Measurements from ENCODE around the gene TNKS1BP1. TPM values are rescaled to one million over a fixed set of nuclear protein-coding genes. Genes with fewer than 3 reads are reported as not detected.

Gene TNKS1BP1
- total and polyA plus RNA-seq, 2 experiments from 2014 or later = 54.9 to 104 TPM

DNA sequence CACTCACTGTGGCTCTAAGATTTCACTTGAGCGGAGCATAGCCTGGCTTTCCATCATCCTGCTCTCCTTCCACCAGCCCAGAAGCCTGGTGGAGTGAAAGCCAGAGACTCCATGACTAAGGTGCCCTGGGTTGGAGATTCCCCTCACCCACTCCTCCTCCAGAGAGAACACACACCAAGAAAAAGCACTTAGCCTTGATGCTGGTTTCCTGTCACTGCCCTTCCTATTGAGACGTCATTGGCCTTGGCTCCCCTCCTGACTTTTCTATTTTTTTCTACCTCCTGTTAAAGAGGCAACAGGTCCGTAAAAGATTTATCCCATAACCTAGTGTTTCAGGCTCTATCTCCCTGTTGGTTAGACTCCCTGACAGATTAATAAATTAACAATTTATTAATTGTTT lies 49.2 kb downstream of the TNKS1BP1 start:
- H3K79me2 ChIP-seq = no peaks in the 10 kb centered on the region
- H4K20me1 ChIP-seq (ENCODE audit: insufficient read depth, poor library complexity, severe bottlenecking) = no peaks in the 10 kb centered on the region
- no peaks in the 10 kb centered on the region for H3K9me2 ChIP-seq (replicated peaks; ENCODE audit: insufficient read depth)
- no peaks in the 10 kb centered on the region for H3K9me3 ChIP-seq (ENCODE audit: low read depth)
- no peaks in the 10 kb centered on the region for H3K36me3 ChIP-seq (replicated peaks; ENCODE audit: insufficient read depth, low read depth)
- no peak overlapping the region for H3K4me3 ChIP-seq
- H3K4me1 ChIP-seq (ENCODE audit: insufficient read depth) = peaks cover 6% of the 10 kb centered on the region
- WGBS (ENCODE audit: low lambda C conversion rate, missing lambda C conversion rate) = 78% methylated on average over 3 of the region's 3 CpGs
- TF ChIP-seq, protein P1, sequence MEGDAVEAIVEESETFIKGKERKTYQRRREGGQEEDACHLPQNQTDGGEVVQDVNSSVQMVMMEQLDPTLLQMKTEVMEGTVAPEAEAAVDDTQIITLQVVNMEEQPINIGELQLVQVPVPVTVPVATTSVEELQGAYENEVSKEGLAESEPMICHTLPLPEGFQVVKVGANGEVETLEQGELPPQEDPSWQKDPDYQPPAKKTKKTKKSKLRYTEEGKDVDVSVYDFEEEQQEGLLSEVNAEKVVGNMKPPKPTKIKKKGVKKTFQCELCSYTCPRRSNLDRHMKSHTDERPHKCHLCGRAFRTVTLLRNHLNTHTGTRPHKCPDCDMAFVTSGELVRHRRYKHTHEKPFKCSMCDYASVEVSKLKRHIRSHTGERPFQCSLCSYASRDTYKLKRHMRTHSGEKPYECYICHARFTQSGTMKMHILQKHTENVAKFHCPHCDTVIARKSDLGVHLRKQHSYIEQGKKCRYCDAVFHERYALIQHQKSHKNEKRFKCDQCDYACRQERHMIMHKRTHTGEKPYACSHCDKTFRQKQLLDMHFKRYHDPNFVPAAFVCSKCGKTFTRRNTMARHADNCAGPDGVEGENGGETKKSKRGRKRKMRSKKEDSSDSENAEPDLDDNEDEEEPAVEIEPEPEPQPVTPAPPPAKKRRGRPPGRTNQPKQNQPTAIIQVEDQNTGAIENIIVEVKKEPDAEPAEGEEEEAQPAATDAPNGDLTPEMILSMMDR (IDR thresholded peaks at IDR 0.05; ENCODE audit: poor library complexity) = no peak
- TF ChIP-seq EZH2phosphoT487 (IDR thresholded peaks at IDR 0.05; ENCODE audit: low read depth, severe bottlenecking, unreplicated experiment) (no peak), EZH2 (IDR thresholded peaks at IDR 0.05; ENCODE audit: borderline replicate concordance) (no peak)
- no peak overlapping the region for H3K27ac ChIP-seq
- H2AFZ ChIP-seq = no peak overlapping the region
- DNase-seq (ENCODE audit: low spot score) = no peak
- no peak overlapping the region for H3K4me2 ChIP-seq
- no peaks in the 10 kb centered on the region for H3K27me3 ChIP-seq

DNA sequence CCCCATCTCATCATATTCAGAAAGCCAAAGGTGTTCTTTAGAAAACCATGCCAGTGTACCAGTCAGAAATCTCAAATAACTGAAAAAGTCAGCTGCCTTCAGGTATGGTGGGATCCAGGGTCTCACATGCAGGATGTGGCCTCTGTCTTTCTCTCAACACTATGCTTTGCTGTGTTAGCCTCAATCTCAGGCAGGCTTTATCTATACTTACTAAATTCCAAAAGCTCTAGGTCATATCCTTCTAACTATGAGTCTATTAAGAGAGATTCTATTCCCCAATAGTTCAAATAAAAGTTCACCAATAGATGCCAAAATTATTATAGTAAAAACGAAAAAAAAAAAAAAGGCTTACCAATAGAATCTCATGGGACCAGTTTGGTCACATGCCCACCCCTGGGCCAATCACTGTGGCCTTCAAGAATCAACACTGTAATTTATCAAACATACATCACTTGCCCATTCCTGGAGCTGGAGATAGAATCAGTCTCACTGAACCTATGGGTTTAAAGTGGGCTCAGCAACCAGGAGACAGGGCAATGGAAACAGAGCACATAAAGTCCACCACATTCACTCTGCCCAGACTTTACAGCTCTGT lies 49.8 kb downstream of the TNKS1BP1 start:
- Histone ChIP-seq H3K79me2 (no peaks in the 10 kb centered on the region), H3K4me3 (no peak overlapping the region), H4K20me1 (ENCODE audit: insufficient read depth, poor library complexity, severe bottlenecking) (no peaks in the 10 kb centered on the region), H3K9me3 (ENCODE audit: low read depth) (no peaks in the 10 kb centered on the region), H3K4me1 (ENCODE audit: insufficient read depth) (peaks cover 6% of the 10 kb centered on the region), H3K4me2 (no peak overlapping the region), H3K9me2 (replicated peaks; ENCODE audit: insufficient read depth) (no peaks in the 10 kb centered on the region), H3K27ac (no peak overlapping the region), H3K27me3 (no peaks in the 10 kb centered on the region), H3K36me3 (replicated peaks; ENCODE audit: insufficient read depth, low read depth) (no peaks in the 10 kb centered on the region), H2AFZ (no peak overlapping the region)
- WGBS (ENCODE audit: low lambda C conversion rate, missing lambda C conversion rate) = 88% methylated on average over 1 of the region's 1 CpG
- TF ChIP-seq EZH2 (IDR thresholded peaks at IDR 0.05; ENCODE audit: borderline replicate concordance) = no peak
- TF ChIP-seq EZH2phosphoT487 (IDR thresholded peaks at IDR 0.05; ENCODE audit: low read depth, severe bottlenecking, unreplicated experiment) = no peak
- TF ChIP-seq, protein P1 (IDR thresholded peaks at IDR 0.05; ENCODE audit: poor library complexity) = no peak
- no peak for DNase-seq (ENCODE audit: low spot score)

DNA sequence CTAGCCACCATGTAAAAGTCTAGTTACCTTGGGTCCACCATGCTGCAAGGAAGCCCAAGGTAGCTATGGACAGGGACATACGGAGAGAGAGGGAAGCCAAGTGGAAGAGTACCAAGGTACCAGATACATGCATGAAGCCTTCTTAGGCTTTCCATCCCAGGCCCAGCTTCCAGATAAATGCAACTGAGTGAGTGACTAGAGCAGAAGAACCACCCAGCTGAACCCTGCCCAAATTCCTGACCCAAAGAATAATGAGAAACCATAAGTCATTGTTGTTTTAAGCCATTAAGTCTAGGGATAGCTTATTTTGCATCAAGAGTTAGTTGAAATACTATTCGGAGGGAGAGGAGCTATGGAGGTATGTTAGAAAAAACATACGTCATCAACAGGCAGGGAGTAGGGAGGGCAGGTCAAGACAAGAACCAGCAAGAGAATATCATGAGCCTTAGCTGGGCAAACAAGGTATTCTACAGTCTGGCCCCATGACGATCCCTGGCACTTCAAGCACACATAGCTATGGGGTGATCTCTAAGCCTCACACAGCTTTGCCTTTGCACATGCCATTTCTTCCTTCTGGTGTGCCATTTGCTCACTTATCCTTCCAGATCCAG lies 51.2 kb downstream of the TNKS1BP1 start:
- no peaks in the 10 kb centered on the region for H3K27me3 ChIP-seq
- no peak overlapping the region for H2AFZ ChIP-seq
- H3K4me3 ChIP-seq = no peak overlapping the region
- H3K4me1 ChIP-seq (ENCODE audit: insufficient read depth) = peaks cover 6% of the 10 kb centered on the region
- H3K27ac ChIP-seq = no peak overlapping the region
- no peak overlapping the region for H3K4me2 ChIP-seq
- H4K20me1 ChIP-seq (ENCODE audit: insufficient read depth, poor library complexity, severe bottlenecking) = no peaks in the 10 kb centered on the region
- 90% methylated on average over 4 of the region's 4 CpGs for WGBS (ENCODE audit: low lambda C conversion rate, missing lambda C conversion rate)
- H3K9me2 ChIP-seq (replicated peaks; ENCODE audit: insufficient read depth) = no peaks in the 10 kb centered on the region
- no peaks in the 10 kb centered on the region for H3K36me3 ChIP-seq (replicated peaks; ENCODE audit: insufficient read depth, low read depth)
- TF ChIP-seq, protein P1 (IDR thresholded peaks at IDR 0.05; ENCODE audit: poor library complexity) = no peak
- TF ChIP-seq EZH2phosphoT487 (IDR thresholded peaks at IDR 0.05; ENCODE audit: low read depth, severe bottlenecking, unreplicated experiment) (no peak), EZH2 (IDR thresholded peaks at IDR 0.05; ENCODE audit: borderline replicate concordance) (no peak)
- DNase-seq (ENCODE audit: low spot score) = no peak
- no peaks in the 10 kb centered on the region for H3K79me2 ChIP-seq
- H3K9me3 ChIP-seq (ENCODE audit: low read depth) = no peaks in the 10 kb centered on the region
